H1 (cell line): ENCODE results near the gene FAM131C. TPM values are rescaled to one million over a fixed set of nuclear protein-coding genes. Genes with fewer than 3 reads are reported as not detected.

ENCODE experiments used
- CTCF ChIA-PET: fragments of 300-600 bp; sonication (Branson Sonifier 250); formaldehyde crosslinking; loops from one replicate; lab custom pipeline; 2021; ENCODE audit not compliant: partially characterized antibody; lab: Charles Lee
- POLR2A ChIA-PET: fragments of 300-600 bp; sonication (Branson Sonifier 250); formaldehyde crosslinking; loops from one replicate; lab custom pipeline; 2021; ENCODE audit warnings: inconsistent platforms; ENCODE audit not compliant: partially characterized antibody; lab: Charles Lee
- DNase-seq, 2 experiments: peaks; one replicate each; pipeline versions ENCODE4 v3.0.0 to v3.0.0-alpha.2; 2010 to 2022; ENCODE audit warnings: low spot score in 2 of 2, low read depth in 1 of 2, mixed read lengths in 1 of 2
- FAIRE-seq: peaks from 2 replicates; lab custom pipeline; 2011; peaks lifted over from hg19 to GRCh38; lab: Jason Lieb, UNC
- H2AFZ ChIP-seq: 2 replicates; pipeline ENCODE4 v1.8.1; 2012; ENCODE audit warnings: low read length, inconsistent platforms
- H2AK5ac ChIP-seq: 2 replicates; pipeline ENCODE4 v1.6.1; 2013; ENCODE audit warnings: low read depth, low read length
- H2BK120ac ChIP-seq: replicated peaks from 2 replicates; pipeline ENCODE3; 2013; ENCODE audit warnings: low read depth, low read length, inconsistent platforms
- H2BK12ac ChIP-seq: 2 replicates; pipeline ENCODE4 v1.6.1; 2013; ENCODE audit warnings: low read depth, low read length
- H2BK15ac ChIP-seq: 2 replicates; pipeline ENCODE4 v1.6.1; 2013; ENCODE audit warnings: low read length
- H2BK20ac ChIP-seq: 2 replicates; pipeline ENCODE4 v1.6.1; 2013; ENCODE audit warnings: low read length
- H2BK5ac ChIP-seq: 2 replicates; pipeline ENCODE4 v1.6.1; 2013; ENCODE audit warnings: low read depth, low read length
- H3K14ac ChIP-seq: 2 replicates; pipeline ENCODE4 v1.6.1; 2013; ENCODE audit warnings: inconsistent platforms; ENCODE audit not compliant: insufficient read length
- H3K18ac ChIP-seq: 2 replicates; pipeline ENCODE4 v1.6.1; 2013; ENCODE audit warnings: low read length; ENCODE audit errors: extremely low read depth
- H3K23ac ChIP-seq: 2 replicates; pipeline ENCODE4 v1.6.1; 2013; ENCODE audit warnings: inconsistent platforms; ENCODE audit not compliant: insufficient read length
- H3K23me2 ChIP-seq: 2 replicates; pipeline ENCODE4 v1.6.1; 2013; ENCODE audit warnings: low read depth, low read length
- H3K27ac ChIP-seq: 2 replicates; pipeline ENCODE4 v1.6.1; 2011; ENCODE audit warnings: low read depth, low read length, inconsistent platforms
- H3K27me3 ChIP-seq, 4 experiments: replicated peaks in 1 of 4; 1 replicate in 1 of 4; 2 replicates in 3 of 4; pipeline versions ENCODE4 v1.6.1 to v1.8.1; 2011 to 2013; ENCODE audit warnings: low read length in 3 of 4, mild to moderate bottlenecking in 3 of 4, inconsistent platforms in 2 of 4, mixed read lengths in 2 of 4, moderate library complexity in 1 of 4; ENCODE audit not compliant: control insufficient read depth in 3 of 4, insufficient read depth in 3 of 4; ENCODE audit errors: extremely low read depth in 1 of 4
- H3K36me3 ChIP-seq, 4 experiments: 2 replicates each; pipeline versions ENCODE4 v1.6.1 to v1.8.1; 2011 to 2013; ENCODE audit warnings: mild to moderate bottlenecking in 4 of 4, low read length in 3 of 4, moderate library complexity in 2 of 4, control low read depth in 1 of 4, inconsistent platforms in 1 of 4; ENCODE audit not compliant: insufficient read depth in 4 of 4, control insufficient read depth in 2 of 4
- H3K4ac ChIP-seq: replicated peaks from 2 replicates; pipeline ENCODE3; 2013; ENCODE audit warnings: low read length, low read depth, mixed read lengths, inconsistent platforms; ENCODE audit not compliant: insufficient read length
- H3K4me1 ChIP-seq, 4 experiments: replicated peaks in 1 of 4; 1 replicate in 1 of 4; 2 replicates in 3 of 4; pipeline versions ENCODE4 v1.6.1 to v1.8.1; 2011 to 2013; ENCODE audit warnings: low read length in 3 of 4, inconsistent platforms in 2 of 4, mixed read lengths in 1 of 4; ENCODE audit not compliant: insufficient read depth in 4 of 4, control insufficient read depth in 3 of 4
- H3K4me2 ChIP-seq, 2 experiments: 2 replicates each; pipeline versions ENCODE4 v1.6.1 to v1.8.1; 2011 to 2013; ENCODE audit warnings: low read depth in 2 of 2, low read length in 2 of 2, control low read depth in 1 of 2, inconsistent platforms in 1 of 2, mild to moderate bottlenecking in 1 of 2; ENCODE audit not compliant: insufficient read depth in 1 of 2
- H3K4me3 ChIP-seq, 4 experiments: fragments of 200-600, 300-600 bp in 1 of 4; sonication (generic), shearing (Covaris generic), sonication (Bioruptor Twin) in 1 of 4; 2 replicates each; pipeline versions ENCODE4 v1.5.1 to v1.8.1; 2011 to 2016; ENCODE audit warnings: low read length in 4 of 4, low read depth in 3 of 4, control low read depth in 2 of 4, inconsistent platforms in 2 of 4, mild to moderate bottlenecking in 2 of 4, mixed read lengths in 1 of 4, moderate library complexity in 1 of 4; ENCODE audit not compliant: insufficient read depth in 2 of 4; ENCODE audit errors: extremely low read depth in 1 of 4
- H3K56ac ChIP-seq: replicated peaks from 2 replicates; pipeline ENCODE3; 2013; ENCODE audit warnings: low read depth, mild to moderate bottlenecking, mixed read lengths, low read length, inconsistent platforms; ENCODE audit not compliant: insufficient read length
- H3K79me1 ChIP-seq: 2 replicates; pipeline ENCODE4 v1.6.1; 2013; ENCODE audit warnings: low read depth, low read length, control low read depth
- H3K79me2 ChIP-seq, 2 experiments: 2 replicates each; pipeline versions ENCODE4 v1.6.1 to v1.8.1; 2012 to 2013; ENCODE audit warnings: low read length in 2 of 2, mild to moderate bottlenecking in 2 of 2, inconsistent platforms in 1 of 2; ENCODE audit not compliant: insufficient read depth in 2 of 2, control insufficient read depth in 1 of 2
- H3K9ac ChIP-seq, 4 experiments: replicated peaks in 1 of 4; 1 replicate in 1 of 4; 2 replicates in 3 of 4; pipeline versions ENCODE4 v1.6.1 to v1.8.1; 2011 to 2013; ENCODE audit warnings: low read depth in 3 of 4, low read length in 3 of 4, control low read depth in 2 of 4, mild to moderate bottlenecking in 2 of 4, moderate library complexity in 2 of 4, inconsistent platforms in 1 of 4; ENCODE audit errors: extremely low read depth in 1 of 4
- H3K9me3 ChIP-seq, 2 experiments: 2 replicates each; pipeline versions ENCODE4 v1.6.1 to v1.8.1; 2012 to 2013; ENCODE audit warnings: mild to moderate bottlenecking in 2 of 2, moderate library complexity in 2 of 2, control low read depth in 1 of 2, inconsistent platforms in 1 of 2, low read depth in 1 of 2, low read length in 1 of 2, mixed read lengths in 1 of 2; ENCODE audit not compliant: insufficient read depth in 2 of 2
- H4K20me1 ChIP-seq, 2 experiments: replicated peaks in 1 of 2; 2 replicates each; pipeline versions ENCODE3 to v1.8.1; 2011 to 2013; ENCODE audit warnings: inconsistent platforms in 2 of 2, low read length in 2 of 2, mild to moderate bottlenecking in 1 of 2; ENCODE audit not compliant: insufficient read depth in 2 of 2, control insufficient read depth in 1 of 2
- H4K5ac ChIP-seq: 2 replicates; pipeline ENCODE4 v1.6.1; 2013; ENCODE audit warnings: low read length, low read depth, mixed read lengths, inconsistent platforms; ENCODE audit not compliant: insufficient read length
- H4K8ac ChIP-seq: 2 replicates; pipeline ENCODE4 v1.8.0; 2013; ENCODE audit warnings: mild to moderate bottlenecking, moderate library complexity, low read length, inconsistent platforms; ENCODE audit not compliant: insufficient read depth; ENCODE audit errors: extremely low read depth
- H4K91ac ChIP-seq: replicated peaks from 2 replicates; pipeline ENCODE3; 2013; ENCODE audit warnings: low read length, mixed read lengths, inconsistent platforms; ENCODE audit not compliant: insufficient read length
- ASH2L ChIP-seq: fragments of 200-600, 300-600 bp; sonication (generic); IDR thresholded peaks from one replicate; pipeline ENCODE4 v1.7.1; 2017; ENCODE audit warnings: low read length
- CBX8 ChIP-seq: fragments of 300-800, 300-1000 bp; sonication (generic); IDR thresholded peaks from 2 replicates; pipeline ENCODE4 v1.7.1; 2016; ENCODE audit warnings: low read depth, low read length, borderline replicate concordance
- CEBPB ChIP-seq: IDR thresholded peaks from 2 replicates; pipeline ENCODE4 v1.6.1; 2012; ENCODE audit warnings: low read depth, low read length
- CTBP2 ChIP-seq: IDR thresholded peaks from 2 replicates; pipeline ENCODE4 v1.7.0; 2011; ENCODE audit warnings: borderline replicate concordance, mild to moderate bottlenecking, moderate library complexity, mixed read lengths, low read length; ENCODE audit not compliant: insufficient read depth, insufficient read length
- EZH2 ChIP-seq: fragments of 200-600 bp; sonication (generic); IDR thresholded peaks from 2 replicates; pipeline ENCODE4 v1.7.1; 2012; ENCODE audit warnings: low read depth, mild to moderate bottlenecking, moderate library complexity, low read length, inconsistent platforms; ENCODE audit not compliant: severe bottlenecking
- HDAC6 ChIP-seq: IDR thresholded peaks from one replicate; pipeline ENCODE4 v1.7.1; 2012; ENCODE audit warnings: low read depth, mild to moderate bottlenecking, inconsistent platforms, low read length, moderate library complexity
- KDM4A ChIP-seq: IDR thresholded peaks from one replicate; pipeline ENCODE4 v1.7.1; 2012; ENCODE audit warnings: low read depth, mild to moderate bottlenecking, moderate library complexity, low read length, inconsistent platforms; ENCODE audit not compliant: severe bottlenecking
- MAX ChIP-seq: IDR thresholded peaks from 2 replicates; pipeline ENCODE4 v1.6.1; 2012; ENCODE audit warnings: inconsistent platforms
- SP2 ChIP-seq: IDR thresholded peaks from 2 replicates; pipeline ENCODE4 v1.6.1; 2012; ENCODE audit warnings: mild to moderate bottlenecking, low read length, inconsistent platforms
- WGBS, 2 experiments: shearing (Covaris generic) in 1 of 2; methylation state at CpG; one replicate each; pipeline versions ENCODE4 v1.1.6 to v1.1.7; 2013 to 2015; ENCODE audit warnings: low lambda C conversion rate in 2 of 2, mixed read lengths in 2 of 2, inconsistent platforms in 1 of 2, low coverage in 1 of 2, missing lambda C conversion rate in 1 of 2; ENCODE audit not compliant: insufficient replicate concordance in 2 of 2, insufficient coverage in 1 of 2, insufficient read length in 1 of 2; ENCODE audit errors: extremely low coverage in 1 of 2, missing lambda C conversion rate in 1 of 2; 5-methylcytosine and 5-hydroxymethylcytosine counted together
- polyA plus RNA-seq, 7 experiments: library from polyadenylated mRNA; depleted of rRNA in 3 of 7; stranded (reverse) in 5 of 7; unstranded in 2 of 7; fragments of >200 nt in 5 of 7; fragments of 200-250 nt in 2 of 7; gene quantifications; 1 replicate in 5 of 7; 2 replicates in 1 of 7; 4 replicates in 1 of 7; pipeline versions ENCODE4 v1.2.1 to v1.2.3, GENCODE V29; 2011 to 2013; ENCODE audit warnings: missing spikeins in 2 of 7, mixed read lengths in 2 of 7
- total RNA-seq: library from RNA; stranded (reverse); fragmentation: NEBNext Ultra II Directional; extraction: Animal tissue kit (Norgen Biotek cat#: 25700); gene quantifications from 2 replicates; pipeline ENCODE4 v1.2.1, GENCODE V29; 2021

Gene FAM131C
- total and polyA plus RNA-seq, 2 of the 8 experiments (the other 6 are each of a cell fraction or from before 2014, with no cell fraction given) = 0.73 to 0.78 TPM

GRCh38 chr1:16072616-16073484 is 601 bp downstream of the FAM131C start:
- 4% methylated on average over 15 of the region's 49 CpGs; no CpG with 5 or more reads in 1 of the 2 experiments for WGBS, 2 experiments
- H3K27me3 ChIP-seq = peaks cover 4 to 38% (median 30%) of the 10 kb centered on the region in 4 experiments
- no peak overlapping the region for H3K23ac ChIP-seq
- H3K18ac ChIP-seq = no peak overlapping the region; the same call in 1 of the 2 replicates
- no peaks in the 10 kb centered on the region for H3K9me3 ChIP-seq
- no peak overlapping the region for H2BK120ac ChIP-seq
- no peak overlapping the region for H4K91ac ChIP-seq
- ChIA-PET CTCF (interaction anchor here (0.9 to 21.9 kb wide), 16 partner anchors 10 to 196 kb away, joined by 3 to 569 read pairs (median 5); partner anchors contain the start of genes CLCNKB and EPHA2), POLR2A (interaction anchor here (0.6 to 1.8 kb wide), 11 partner anchors 9 to 299 kb away, joined by 3 to 4 read pairs (median 3); partner anchors contain the start of gene ARHGEF19)
- H4K8ac ChIP-seq = no peak overlapping the region; the same call in 1 of the 2 replicates
- H3K14ac ChIP-seq = no peak overlapping the region
- no peak overlapping the region for H2BK15ac ChIP-seq
- H3K23me2 ChIP-seq = peaks cover 11% of the 10 kb centered on the region
- no peak overlapping the region for H2BK5ac ChIP-seq
- H3K79me2 ChIP-seq = no peaks in the 10 kb centered on the region
- peak overlapping the region; percentile 84 to 91 for H3K4me2 ChIP-seq
- H4K20me1 ChIP-seq = peaks cover 0 to 10% of the 10 kb centered on the region in 2 experiments
- peak in 1 of 2 experiments; percentile 65 for DNase-seq
- H2AFZ ChIP-seq = no peak overlapping the region
- H3K4me1 ChIP-seq = peaks cover 2 to 19% (median 9%) of the 10 kb centered on the region in 4 experiments
- no peaks in the 10 kb centered on the region for H3K36me3 ChIP-seq
- H3K4me3 ChIP-seq = peak overlapping the region; percentile 40 to 69 (median 40)
- no peaks in the 10 kb centered on the region for H3K79me1 ChIP-seq
- H2AK5ac ChIP-seq = no peak overlapping the region
- 0 out of 2 replicates have a peak overlapping the region, but pooled peaks have one; percentile 90 for H2BK20ac ChIP-seq
- no peak overlapping the region for H4K5ac ChIP-seq
- H3K56ac ChIP-seq = no peak overlapping the region
- H3K9ac ChIP-seq = no peak overlapping the region
- no peak for FAIRE-seq
- H3K4ac ChIP-seq = no peak overlapping the region
- H2BK12ac ChIP-seq = 0 out of 2 replicates have a peak overlapping the region, but pooled peaks have one; percentile 9
- H3K27ac ChIP-seq = no peak overlapping the region
- peak; percentile 23 for TF ChIP-seq EZH2
- TF ChIP-seq HDAC6 = no peak
- TF ChIP-seq KDM4A = peak; percentile 49
- TF ChIP-seq CEBPB = no peak
- TF ChIP-seq CTBP2 = no peak
- TF ChIP-seq SP2 = no peak
- TF ChIP-seq MAX = peak; percentile 76
- TF ChIP-seq ASH2L = peak; percentile 37
- TF ChIP-seq CBX8 = no peak
